SU-DHL-6 (cell line): ENCODE results near the gene C8A.

Experiments used
- H2AFZ ChIP-seq: fragments of 200-600 bp; sonication (generic); 2 replicates; pipeline ENCODE4 v1.6.1; 2014; ENCODE audit warnings: low read depth, mild to moderate bottlenecking, moderate library complexity, mixed read lengths, antibody characterized with exemption, low read length; ENCODE audit not compliant: severe bottlenecking
- H3F3A ChIP-seq: fragments of 200-600 bp; shearing (Covaris generic); 2 replicates; pipeline ENCODE4 v1.6.0; 2016; ENCODE audit warnings: antibody characterized with exemption, mild to moderate bottlenecking; ENCODE audit not compliant: insufficient read depth
- H3K27ac ChIP-seq: fragments of 200-600 bp; sonication (generic); 2 replicates; pipeline ENCODE4 v1.5.1; 2016; ENCODE audit warnings: low read depth, mild to moderate bottlenecking, low read length, moderate library complexity, mixed read lengths
- H3K27me3 ChIP-seq: fragments of 200-600 bp; sonication (generic), shearing (Covaris generic); 2 replicates; pipeline ENCODE4 v1.6.0; 2014; ENCODE audit warnings: mild to moderate bottlenecking, low read length
- H3K36me3 ChIP-seq: fragments of 200-600 bp; sonication (generic); 2 replicates; pipeline ENCODE4 v1.6.1; 2014; ENCODE audit warnings: mild to moderate bottlenecking, low read length, mixed read lengths
- H3K4me2 ChIP-seq: fragments of 300-600, 200-600 bp; shearing (Covaris generic), sonication (generic); 2 replicates; pipeline ENCODE4 v1.6.0; 2014; ENCODE audit warnings: low read length, low read depth, mild to moderate bottlenecking; ENCODE audit not compliant: poor library complexity, severe bottlenecking
- H3K4me3 ChIP-seq: fragments of 200-600 bp; sonication (generic); 2 replicates; pipeline ENCODE4 v1.5.1; 2014; ENCODE audit warnings: antibody characterized with exemption, low read length, mild to moderate bottlenecking, mixed read lengths; ENCODE audit not compliant: insufficient read depth, poor library complexity, severe bottlenecking
- H3K79me2 ChIP-seq: fragments of 200-600 bp; sonication (generic); 2 replicates; pipeline ENCODE4 v1.6.1; 2014; ENCODE audit warnings: mild to moderate bottlenecking, low read length, moderate library complexity; ENCODE audit not compliant: insufficient read depth
- H3K9ac ChIP-seq: fragments of 200-600 bp; sonication (generic); 2 replicates; pipeline ENCODE4 v1.7.0; 2014; ENCODE audit warnings: mild to moderate bottlenecking, low read length
- H3K9me2 ChIP-seq: fragments of 200-600 bp; sonication (generic); replicated peaks from 2 replicates; pipeline ENCODE4 v1.6.1; 2014; ENCODE audit warnings: low read length; ENCODE audit not compliant: insufficient read depth
- H3K9me3 ChIP-seq: fragments of 200-600 bp; sonication (generic); 2 replicates; pipeline ENCODE4 v1.6.1; 2014; ENCODE audit warnings: low read length, mixed read lengths; ENCODE audit not compliant: insufficient read depth
- H4K20me1 ChIP-seq: fragments of 200-600 bp; sonication (generic); 2 replicates; pipeline ENCODE4 v1.6.1; 2014; ENCODE audit warnings: low read depth, mild to moderate bottlenecking, antibody characterized with exemption, low read length, moderate library complexity, mixed read lengths
- CTCF ChIP-seq: fragments of 200-600 bp; sonication (generic); IDR thresholded peaks from one replicate; pipeline ENCODE4 v1.5.1; 2017; ENCODE audit warnings: antibody characterized with exemption, mild to moderate bottlenecking, low read length, moderate library complexity; ENCODE audit not compliant: insufficient read depth, poor library complexity, severe bottlenecking
- EZH2phosphoT487 ChIP-seq: fragments of 200-600 bp; sonication (generic), shearing (Covaris generic); conservative IDR thresholded peaks from 2 replicates; pipeline ENCODE4 v1.6.1; 2018; ENCODE audit warnings: mild to moderate bottlenecking, antibody characterized with exemption, low read length, moderate library complexity, mixed read lengths

The C8A gene

GRCh38 chr1:56915960-56916359 lies 61.4 kb downstream of the C8A start:
- H3K9me2 ChIP-seq, result no peaks in the 10 kb centered on the region

GRCh38 chr1:56916630-56917029 lies 62.0 kb downstream of the C8A start:
- no peak overlapping the region for H3K27ac ChIP-seq
- H3K9me2 ChIP-seq, result no peaks in the 10 kb centered on the region
- no peaks in the 10 kb centered on the region for H3K79me2 ChIP-seq
- no peaks in the 10 kb centered on the region for H4K20me1 ChIP-seq
- no peaks in the 10 kb centered on the region for H3K27me3 ChIP-seq
- no peak overlapping the region for H3K9ac ChIP-seq
- H3F3A ChIP-seq, result no peaks in the 10 kb centered on the region
- no peak overlapping the region for H3K4me2 ChIP-seq
- no peaks in the 10 kb centered on the region for H3K9me3 ChIP-seq
- H3K36me3 ChIP-seq, result no peaks in the 10 kb centered on the region
- H2AFZ ChIP-seq, result no peak overlapping the region
- H3K4me3 ChIP-seq, result no peak overlapping the region
- TF ChIP-seq EZH2phosphoT487, result no peak
- TF ChIP-seq CTCF, result no peak

More at GRCh38 chr1:56915960-56916359, 61.4 kb downstream of the C8A start:
- no peaks in the 10 kb centered on the region for H3K9me3 ChIP-seq
- H3K4me3 ChIP-seq, result no peak overlapping the region
- H3K27ac ChIP-seq, result no peak overlapping the region
- no peaks in the 10 kb centered on the region for H3K27me3 ChIP-seq
- H3K79me2 ChIP-seq, result no peaks in the 10 kb centered on the region
- H3K36me3 ChIP-seq, result no peaks in the 10 kb centered on the region
- H2AFZ ChIP-seq, result no peak overlapping the region
- no peaks in the 10 kb centered on the region for H4K20me1 ChIP-seq
- no peak overlapping the region for H3K4me2 ChIP-seq
- H3F3A ChIP-seq, result no peaks in the 10 kb centered on the region
- H3K9ac ChIP-seq, result no peak overlapping the region
- TF ChIP-seq CTCF (no peak), EZH2phosphoT487 (no peak)

- TF ChIP-seq CTCF (no peak), EZH2phosphoT487 (no peak)
- H3K27me3 ChIP-seq, result no peaks in the 10 kb centered on the region
- H3K79me2 ChIP-seq, result no peaks in the 10 kb centered on the region
- no peak overlapping the region for H3K4me2 ChIP-seq
- H3K36me3 ChIP-seq, result no peaks in the 10 kb centered on the region
- H3K4me3 ChIP-seq, result no peak overlapping the region
- no peak overlapping the region for H3K27ac ChIP-seq
- no peaks in the 10 kb centered on the region for H3F3A ChIP-seq
- H2AFZ ChIP-seq, result no peak overlapping the region
- H3K9me3 ChIP-seq, result no peaks in the 10 kb centered on the region
- H3K9me2 ChIP-seq, result no peaks in the 10 kb centered on the region
- no peak overlapping the region for H3K9ac ChIP-seq
- H4K20me1 ChIP-seq, result no peaks in the 10 kb centered on the region
Measured at GRCh38 chr1:56917356-56917755, 62.8 kb downstream of the C8A start.

- Histone ChIP-seq H3K4me3 (no peak overlapping the region), H3K79me2 (no peaks in the 10 kb centered on the region), H2AFZ (no peak overlapping the region), H4K20me1 (no peaks in the 10 kb centered on the region), H3K9me2 (no peaks in the 10 kb centered on the region), H3K36me3 (no peaks in the 10 kb centered on the region), H3K27ac (no peak overlapping the region), H3K27me3 (no peaks in the 10 kb centered on the region), H3K4me2 (no peak overlapping the region), H3K9me3 (no peaks in the 10 kb centered on the region), H3F3A (no peaks in the 10 kb centered on the region), H3K9ac (no peak overlapping the region)
- TF ChIP-seq CTCF (no peak), EZH2phosphoT487 (no peak)
Measured at GRCh38 chr1:56920591-56921001, 66.0 kb downstream of the C8A start.
